GM20431 (cell line): Measurements from ENCODE around the gene LZTR1.
"Not testable (repeated sequence)": the region's sequence is repeated elsewhere in the genome, so short reads cannot be mapped to it uniquely, and the experiment has no call there.

Source experiments
- in situ Hi-C: fragments of 300-500 bp; cut with MseI, MboI; formaldehyde crosslinking; loops from one replicate; pipeline ENCODE4 v1.15.0; 2020; ENCODE audit warnings: low sequenced_read_pairs; ENCODE audit not compliant: unreplicated experiment

The LZTR1 gene

GRCh38 chr22:21029486-21030025 lies 47.5 kb downstream of the LZTR1 start:
- in situ Hi-C loops: no loop called here

- in situ Hi-C loops: no loop called here
These were observed 47.9 kb downstream of the LZTR1 start for GRCh38 chr22:21030032-21030431.

- in situ Hi-C loops: no loop called here
These were observed 48.8 kb downstream of the LZTR1 start for GRCh38 chr22:21030621-21031544.

- in situ Hi-C loops: no loop called here
These were observed 49.5 kb downstream of the LZTR1 start for GRCh38 chr22:21031545-21032036.

- in situ Hi-C loops: no loop called here
These were observed 50.2 kb downstream of the LZTR1 start, which contains the start of gene SLC7A4 for GRCh38 chr22:21032037-21032867. SLC7A4 (minus strand) TSS chr22:21032561; CDS start chr22:21031812, 749 bp downstream.

- in situ Hi-C loops: no loop called here
These were observed 51.0 kb downstream of the LZTR1 start for GRCh38 chr22:21032868-21033688.

GRCh38 chr22:21033895-21034294 lies 51.8 kb downstream of the LZTR1 start:
- in situ Hi-C loops: no loop called here

GRCh38 chr22:21034989-21035388 lies 52.9 kb downstream of the LZTR1 start:
- in situ Hi-C loops: no loop called here

GRCh38 chr22:21038405-21038804 lies 56.3 kb downstream of the LZTR1 start:
- in situ Hi-C loops: no loop called here

GRCh38 chr22:21039158-21039557 lies 57.1 kb downstream of the LZTR1 start:
- in situ Hi-C loops: not testable (repeated sequence)

- in situ Hi-C loops: no loop called here
These were observed 59.8 kb downstream of the LZTR1 start for GRCh38 chr22:21041937-21042336.

- in situ Hi-C loops: no loop called here
These were observed 61.1 kb downstream of the LZTR1 start for GRCh38 chr22:21042978-21043859.

GRCh38 chr22:21043860-21044535 lies 61.9 kb downstream of the LZTR1 start:
- in situ Hi-C loops: no loop called here

- in situ Hi-C loops: no loop called here
These were observed 63.0 kb downstream of the LZTR1 start for GRCh38 chr22:21044931-21045584.

GRCh38 chr22:21045585-21046294 lies 63.6 kb downstream of the LZTR1 start, which contains the start of gene LRRC74B:
LRRC74B (plus strand) TSS chr22:21045946; CDS start chr22:21045987, 41 bp downstream.
- in situ Hi-C loops: no loop called here

- in situ Hi-C loops: no loop called here
These were observed 65.1 kb downstream of the LZTR1 start for GRCh38 chr22:21047035-21047661.
